ENCODE results near the gene PDK1. TPM values are rescaled to one million over a fixed set of nuclear protein-coding genes. Genes with fewer than 3 reads are reported as not detected.

The PDK1 gene
- total RNA-seq, 1 donor from 2014 or later = 44.9 TPM

- peaks cover 47% of the 10 kb centered on the region for H3K4me1 Mint-ChIP-seq (ENCODE audit: low read depth)
Observed at GRCh38 chr2:172556284-172557033, 569 bp downstream of the PDK1 start.

GRCh38 chr2:172558372-172558771, 2.5 kb downstream of the PDK1 start:
- Mint-ChIP-seq H3K4me3 (ENCODE audit: low read depth) (peak overlapping the region; percentile 93), H3K27me3 (ENCODE audit: low read depth) (peaks cover 7% of the 10 kb centered on the region), H3K9me3 (no peaks in the 10 kb centered on the region), H3K36me3 (ENCODE audit: low read depth) (peaks cover 67% of the 10 kb centered on the region), H3K27ac (no peak overlapping the region), H3K4me1 (ENCODE audit: low read depth) (peaks cover 42% of the 10 kb centered on the region)
- DNase-seq (ENCODE audit: low spot score) = no peak
- intact Hi-C loops (cut with micrococcal nuclease) = loop anchor here (5.0 to 10.0 kb wide), 4 partner anchors 136 to 1634 kb away; partner anchors contain the start of genes DYNC1I2, GORASP2 and HAT1

More at GRCh38 chr2:172556284-172557033, 569 bp downstream of the PDK1 start:
- peak; percentile 67 for DNase-seq (ENCODE audit: low spot score)
- no peaks in the 10 kb centered on the region for H3K9me3 Mint-ChIP-seq
- peaks cover 7% of the 10 kb centered on the region for H3K27me3 Mint-ChIP-seq (ENCODE audit: low read depth)
- intact Hi-C loops (cut with micrococcal nuclease) = loop anchor here (1.0 to 10.0 kb wide), 6 partner anchors 13 to 1632 kb away; partner anchors contain the start of genes DYNC1I2, GORASP2 and HAT1
- H3K36me3 Mint-ChIP-seq (ENCODE audit: low read depth) = peaks cover 66% of the 10 kb centered on the region
- peak overlapping the region; percentile 95 for H3K27ac Mint-ChIP-seq
- H3K4me3 Mint-ChIP-seq (ENCODE audit: low read depth) = peak overlapping the region; percentile 93

DNA sequence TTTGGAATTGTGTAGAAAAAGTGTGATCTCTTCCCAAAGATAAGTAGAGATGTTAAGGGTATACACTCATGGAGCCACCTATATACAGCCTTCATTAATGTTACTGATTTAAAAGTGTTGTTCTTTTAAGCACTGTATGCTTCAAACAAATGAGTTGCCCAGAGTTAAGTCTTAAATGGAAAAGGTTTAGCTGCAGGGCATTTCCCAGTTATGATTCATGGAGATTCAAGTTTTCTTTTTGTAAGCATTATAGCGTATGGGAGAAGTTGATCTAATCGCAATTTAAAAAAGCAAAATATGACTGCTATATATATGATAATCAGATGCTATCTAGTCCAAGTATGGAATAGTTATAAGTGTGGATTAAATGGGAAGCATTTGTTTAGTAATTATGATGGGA, 4.8 kb downstream of the PDK1 start:
- peaks cover 27% of the 10 kb centered on the region for H3K4me1 Mint-ChIP-seq (ENCODE audit: low read depth)
- intact Hi-C loops (cut with micrococcal nuclease) = no loop called here
- H3K9me3 Mint-ChIP-seq = no peaks in the 10 kb centered on the region
- DNase-seq (ENCODE audit: low spot score) = no peak
- H3K27ac Mint-ChIP-seq = no peak overlapping the region
- no peak overlapping the region for H3K4me3 Mint-ChIP-seq (ENCODE audit: low read depth)
- peaks cover 72% of the 10 kb centered on the region for H3K36me3 Mint-ChIP-seq (ENCODE audit: low read depth)
- no peaks in the 10 kb centered on the region for H3K27me3 Mint-ChIP-seq (ENCODE audit: low read depth)

- intact Hi-C loops (cut with micrococcal nuclease) = no loop called here
- no peak for DNase-seq (ENCODE audit: low spot score)
- Mint-ChIP-seq H3K27me3 (ENCODE audit: low read depth) (no peaks in the 10 kb centered on the region), H3K4me3 (ENCODE audit: low read depth) (no peak overlapping the region), H3K36me3 (ENCODE audit: low read depth) (peaks cover 78% of the 10 kb centered on the region), H3K4me1 (ENCODE audit: low read depth) (peaks cover 27% of the 10 kb centered on the region), H3K9me3 (no peaks in the 10 kb centered on the region), H3K27ac (no peak overlapping the region)
Observed at GRCh38 chr2:172561270-172561669, 5.4 kb downstream of the PDK1 start.

DNA sequence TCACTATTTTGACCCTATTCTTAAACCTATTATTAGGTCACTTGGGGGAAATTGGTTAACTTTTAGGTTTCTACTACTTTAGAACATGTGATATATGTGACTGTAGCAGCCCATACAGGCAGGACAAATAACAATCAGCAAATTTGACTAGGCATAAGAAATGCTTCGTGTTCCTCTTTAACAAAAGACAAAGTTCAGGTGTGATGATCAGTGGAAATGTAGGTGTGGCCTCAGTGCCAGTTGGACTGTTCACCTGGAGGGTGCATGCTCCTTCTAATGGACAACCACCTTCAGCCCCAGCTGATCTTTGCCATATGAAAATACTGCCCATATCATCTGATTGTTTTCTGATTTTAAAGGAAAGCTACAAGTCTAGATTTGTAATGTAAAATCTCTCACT, 6.4 kb downstream of the PDK1 start:
- DNase-seq (ENCODE audit: low spot score) = no peak
- intact Hi-C loops (cut with micrococcal nuclease) = no loop called here
- Mint-ChIP-seq H3K4me3 (ENCODE audit: low read depth) (no peak overlapping the region), H3K27ac (no peak overlapping the region), H3K36me3 (ENCODE audit: low read depth) (peaks cover 80% of the 10 kb centered on the region), H3K4me1 (ENCODE audit: low read depth) (peaks cover 25% of the 10 kb centered on the region), H3K9me3 (no peaks in the 10 kb centered on the region), H3K27me3 (ENCODE audit: low read depth) (no peaks in the 10 kb centered on the region)

DNA sequence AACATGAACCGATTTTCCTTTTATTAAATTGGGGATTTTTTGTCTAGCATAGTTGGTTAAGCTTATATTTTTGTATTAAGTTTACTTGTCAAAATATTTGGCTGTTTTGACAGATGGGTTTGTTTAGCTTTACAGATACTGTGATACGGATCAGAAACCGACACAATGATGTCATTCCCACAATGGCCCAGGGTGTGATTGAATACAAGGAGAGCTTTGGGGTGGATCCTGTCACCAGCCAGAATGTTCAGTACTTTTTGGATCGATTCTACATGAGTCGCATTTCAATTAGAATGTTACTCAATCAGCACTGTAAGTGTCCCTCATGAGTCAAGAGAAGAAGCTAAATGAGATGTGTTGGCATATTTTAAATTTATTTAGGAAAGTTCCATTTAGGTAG, 8.5 kb downstream of the PDK1 start:
- H3K27me3 Mint-ChIP-seq (ENCODE audit: low read depth) = no peaks in the 10 kb centered on the region
- intact Hi-C loops (cut with micrococcal nuclease) = no loop called here
- no peaks in the 10 kb centered on the region for H3K9me3 Mint-ChIP-seq
- H3K36me3 Mint-ChIP-seq (ENCODE audit: low read depth) = peaks cover 82% of the 10 kb centered on the region
- H3K27ac Mint-ChIP-seq = no peak overlapping the region
- peaks cover 22% of the 10 kb centered on the region for H3K4me1 Mint-ChIP-seq (ENCODE audit: low read depth)
- no peak overlapping the region for H3K4me3 Mint-ChIP-seq (ENCODE audit: low read depth)
- no peak for DNase-seq (ENCODE audit: low spot score)

- H3K27ac Mint-ChIP-seq = no peak overlapping the region
- no peaks in the 10 kb centered on the region for H3K27me3 Mint-ChIP-seq (ENCODE audit: low read depth)
- DNase-seq (ENCODE audit: low spot score) = no peak
- peaks cover 13% of the 10 kb centered on the region for H3K4me1 Mint-ChIP-seq (ENCODE audit: low read depth)
- intact Hi-C loops (cut with micrococcal nuclease) = no loop called here
- H3K36me3 Mint-ChIP-seq (ENCODE audit: low read depth) = peaks cover 89% of the 10 kb centered on the region
- H3K4me3 Mint-ChIP-seq (ENCODE audit: low read depth) = no peak overlapping the region
- peaks cover 35% of the 10 kb centered on the region for H3K9me3 Mint-ChIP-seq
Observed at GRCh38 chr2:172571245-172571644, 15.4 kb downstream of the PDK1 start.

DNA sequence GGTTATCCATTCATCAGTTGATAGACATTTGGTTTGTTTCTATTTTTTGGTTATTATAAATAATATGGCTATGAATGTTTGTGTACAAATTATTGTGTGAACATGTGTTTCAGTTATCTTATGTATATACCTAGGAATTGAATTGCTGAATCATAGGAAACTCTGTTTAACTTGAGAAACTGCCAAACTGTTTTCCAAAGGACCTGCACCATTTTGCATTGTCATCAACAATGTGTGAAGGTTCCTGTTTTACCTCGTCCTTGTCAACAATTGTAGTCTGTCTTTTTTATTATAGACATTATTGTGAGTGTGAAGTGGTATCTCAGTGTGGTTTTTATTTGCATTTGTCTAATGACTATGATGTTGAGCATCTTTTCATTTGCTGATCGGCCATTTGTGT, 17.1 kb downstream of the PDK1 start:
- peaks cover 88% of the 10 kb centered on the region for H3K36me3 Mint-ChIP-seq (ENCODE audit: low read depth)
- H3K27me3 Mint-ChIP-seq (ENCODE audit: low read depth) = no peaks in the 10 kb centered on the region
- H3K4me3 Mint-ChIP-seq (ENCODE audit: low read depth) = no peak overlapping the region
- H3K4me1 Mint-ChIP-seq (ENCODE audit: low read depth) = peaks cover 8% of the 10 kb centered on the region
- peaks cover 51% of the 10 kb centered on the region for H3K9me3 Mint-ChIP-seq
- no peak for DNase-seq (ENCODE audit: low spot score)
- no peak overlapping the region for H3K27ac Mint-ChIP-seq
- intact Hi-C loops (cut with micrococcal nuclease) = no loop called here

DNA sequence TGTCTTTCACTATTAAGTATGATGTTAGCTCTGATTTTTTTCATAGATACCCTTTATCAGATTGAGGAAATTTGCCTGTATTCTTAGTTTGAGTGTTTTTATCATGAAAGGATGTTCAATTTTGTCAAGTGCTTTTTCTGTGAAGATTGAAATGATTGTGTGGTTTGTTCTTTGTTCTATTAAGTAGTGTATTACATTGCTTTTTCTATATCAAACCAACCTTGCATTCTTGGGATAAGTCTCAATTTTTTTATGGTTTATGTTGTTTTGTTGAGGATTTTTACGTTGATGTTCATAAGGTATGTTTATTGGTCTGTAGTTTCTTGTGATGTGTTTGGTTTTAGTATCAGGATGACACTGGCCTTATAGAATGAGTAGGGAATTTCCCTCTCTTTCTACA, 19.1 kb downstream of the PDK1 start:
- peaks cover 2% of the 10 kb centered on the region for H3K4me1 Mint-ChIP-seq (ENCODE audit: low read depth)
- no peak for DNase-seq (ENCODE audit: low spot score)
- H3K27ac Mint-ChIP-seq = no peak overlapping the region
- H3K27me3 Mint-ChIP-seq (ENCODE audit: low read depth) = no peaks in the 10 kb centered on the region
- H3K36me3 Mint-ChIP-seq (ENCODE audit: low read depth) = peaks cover 93% of the 10 kb centered on the region
- intact Hi-C loops (cut with micrococcal nuclease) = no loop called here
- H3K4me3 Mint-ChIP-seq (ENCODE audit: low read depth) = no peak overlapping the region
- peaks cover 68% of the 10 kb centered on the region for H3K9me3 Mint-ChIP-seq

GRCh38 chr2:172578054-172578453, 22.2 kb downstream of the PDK1 start:
- Mint-ChIP-seq H3K27ac (no peak overlapping the region), H3K36me3 (ENCODE audit: low read depth) (peaks cover 96% of the 10 kb centered on the region), H3K4me3 (ENCODE audit: low read depth) (no peak overlapping the region), H3K27me3 (ENCODE audit: low read depth) (no peaks in the 10 kb centered on the region), H3K9me3 (peaks cover 61% of the 10 kb centered on the region), H3K4me1 (ENCODE audit: low read depth) (peaks cover 12% of the 10 kb centered on the region)
- no peak for DNase-seq (ENCODE audit: low spot score)
- intact Hi-C loops (cut with micrococcal nuclease) = no loop called here

- H3K27me3 Mint-ChIP-seq (ENCODE audit: low read depth) = no peaks in the 10 kb centered on the region
Observed at GRCh38 chr2:172578860-172579512, 23.1 kb downstream of the PDK1 start.

GRCh38 chr2:172580544-172580943, 24.7 kb downstream of the PDK1 start:
- Mint-ChIP-seq H3K27ac (no peak overlapping the region), H3K36me3 (ENCODE audit: low read depth) (peaks cover 89% of the 10 kb centered on the region), H3K4me1 (ENCODE audit: low read depth) (peaks cover 15% of the 10 kb centered on the region), H3K9me3 (peaks cover 40% of the 10 kb centered on the region), H3K27me3 (ENCODE audit: low read depth) (no peaks in the 10 kb centered on the region), H3K4me3 (ENCODE audit: low read depth) (no peak overlapping the region)
- DNase-seq (ENCODE audit: low spot score) = no peak
- intact Hi-C loops (cut with micrococcal nuclease) = no loop called here

More at GRCh38 chr2:172578860-172579512, 23.1 kb downstream of the PDK1 start:
- peaks cover 91% of the 10 kb centered on the region for H3K36me3 Mint-ChIP-seq (ENCODE audit: low read depth)
- no peak overlapping the region for H3K27ac Mint-ChIP-seq
- peaks cover 54% of the 10 kb centered on the region for H3K9me3 Mint-ChIP-seq
- H3K4me1 Mint-ChIP-seq (ENCODE audit: low read depth) = peaks cover 14% of the 10 kb centered on the region
- intact Hi-C loops (cut with micrococcal nuclease) = no loop called here
- no peak for DNase-seq (ENCODE audit: low spot score)
- H3K4me3 Mint-ChIP-seq (ENCODE audit: low read depth) = no peak overlapping the region

DNA sequence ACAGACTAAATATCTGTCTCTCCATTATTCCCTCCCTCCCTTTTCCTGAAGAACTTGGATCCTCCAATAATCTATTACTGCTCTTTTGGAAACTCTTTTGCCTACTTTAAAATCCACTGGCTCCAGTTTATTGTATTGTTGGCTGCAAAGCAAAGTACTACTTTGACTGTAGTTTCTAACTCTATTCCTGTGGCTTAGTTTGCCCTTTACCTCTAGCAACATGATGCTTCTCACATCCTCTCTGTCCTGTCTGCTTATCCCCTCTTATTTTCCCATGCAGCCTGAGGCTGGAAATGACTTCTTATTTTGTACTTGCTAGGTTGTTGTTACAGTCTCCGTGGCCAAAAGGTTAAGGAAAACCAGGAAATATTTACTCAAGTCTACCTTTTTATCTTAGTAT, 26.8 kb downstream of the PDK1 start:
- intact Hi-C loops (cut with micrococcal nuclease) = no loop called here
- Mint-ChIP-seq H3K36me3 (ENCODE audit: low read depth) (peaks cover 89% of the 10 kb centered on the region), H3K4me1 (ENCODE audit: low read depth) (peaks cover 32% of the 10 kb centered on the region), H3K27me3 (ENCODE audit: low read depth) (no peaks in the 10 kb centered on the region), H3K4me3 (ENCODE audit: low read depth) (no peak overlapping the region), H3K9me3 (peaks cover 20% of the 10 kb centered on the region), H3K27ac (no peak overlapping the region)
- DNase-seq (ENCODE audit: low spot score) = no peak
